D721Med (cell line): ENCODE results near the gene ANXA6.

Experiments
- DNase-seq: peaks from one replicate; pipeline ENCODE4 v3.0.0; 2011; ENCODE audit warnings: low spot score; ENCODE audit not compliant: insufficient read length
- FAIRE-seq: peaks from 2 replicates; lab custom pipeline; 2011; peaks lifted over from hg19 to GRCh38; lab: Jason Lieb, UNC
- CTCF ChIP-seq: IDR thresholded peaks from 2 replicates; pipeline ENCODE4 v1.5.1; 2012; ENCODE audit warnings: mild to moderate bottlenecking, control low read depth; ENCODE audit not compliant: insufficient read depth; ENCODE audit errors: missing control alignments

Gene ANXA6

DNA sequence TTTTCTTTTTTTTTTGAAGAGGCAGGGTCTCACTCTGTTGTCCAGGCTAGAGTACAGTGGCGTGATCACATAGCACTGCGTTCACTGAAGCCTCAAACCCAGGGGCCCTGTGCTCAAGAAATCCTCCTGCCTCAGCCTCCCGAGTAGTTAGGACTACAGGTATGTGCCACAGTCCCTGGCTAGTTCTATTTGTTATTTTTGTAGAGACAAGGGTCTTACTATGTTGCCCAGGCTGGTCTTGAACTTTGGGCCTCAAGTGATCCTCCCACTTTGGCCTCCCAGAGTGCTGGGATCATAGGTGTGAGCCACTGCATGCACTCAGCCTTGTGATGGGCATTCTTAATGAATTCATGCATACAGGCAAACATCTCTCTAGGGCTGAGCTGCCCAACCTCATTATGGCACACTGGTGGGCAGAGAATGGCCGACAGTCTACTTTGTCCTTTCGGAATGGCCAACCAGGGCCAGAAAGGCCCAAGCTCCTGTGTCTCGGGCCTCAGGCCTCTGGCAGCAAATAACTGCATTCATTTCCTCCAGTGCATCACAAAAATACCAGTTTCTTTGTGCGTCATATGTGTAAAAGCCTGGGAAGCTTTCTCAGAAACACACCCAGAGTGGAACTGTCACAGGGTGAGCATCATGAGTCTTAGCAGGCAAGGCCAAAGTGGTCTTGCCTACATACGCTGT, 27.2 kb downstream of the ANXA6 start:
- DNase-seq (no peak), FAIRE-seq (no peak)
- TF ChIP-seq CTCF, result no peak

DNA sequence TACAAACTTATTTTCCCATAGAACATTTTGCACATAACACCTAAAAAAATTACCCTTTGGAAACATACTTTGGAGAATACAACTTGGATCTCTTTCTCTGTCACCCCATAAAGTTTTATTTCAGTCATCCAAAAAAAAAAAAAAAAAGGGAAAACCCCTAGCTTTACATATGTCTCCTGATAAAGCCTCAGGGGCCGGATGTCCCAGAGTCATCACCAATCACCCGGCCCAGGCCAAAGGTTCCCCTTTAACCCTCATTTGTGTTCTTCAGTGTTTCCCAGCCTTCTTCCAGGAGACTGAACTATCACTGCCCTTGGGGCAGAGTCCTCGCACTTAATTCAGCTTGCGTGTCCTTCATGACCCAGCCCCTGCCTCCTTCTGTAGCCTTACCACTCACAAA, 28.8 kb downstream of the ANXA6 start:
- DNase-seq (no peak), FAIRE-seq (no peak)
- no peak for TF ChIP-seq CTCF

DNA sequence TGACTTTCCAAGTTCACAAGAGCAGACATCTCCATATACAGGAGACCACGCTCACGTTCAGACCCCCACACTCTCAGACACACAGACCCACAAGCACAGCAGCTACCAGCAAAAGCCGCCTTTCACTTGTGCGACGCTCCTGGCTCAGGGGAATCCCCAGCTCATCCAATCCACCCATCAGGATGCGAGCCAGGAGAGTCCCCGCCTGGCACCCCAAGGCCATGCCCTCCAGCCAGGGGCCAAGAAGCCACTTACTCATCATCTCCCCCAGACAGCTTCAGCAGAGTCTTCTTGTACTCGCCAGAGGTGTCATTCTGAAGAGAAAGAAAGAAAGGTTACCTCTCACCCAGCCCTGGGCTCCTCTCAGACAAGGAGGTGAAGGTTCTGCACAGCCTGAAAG, 29.7 kb downstream of the ANXA6 start:
- no peak for FAIRE-seq

DNA sequence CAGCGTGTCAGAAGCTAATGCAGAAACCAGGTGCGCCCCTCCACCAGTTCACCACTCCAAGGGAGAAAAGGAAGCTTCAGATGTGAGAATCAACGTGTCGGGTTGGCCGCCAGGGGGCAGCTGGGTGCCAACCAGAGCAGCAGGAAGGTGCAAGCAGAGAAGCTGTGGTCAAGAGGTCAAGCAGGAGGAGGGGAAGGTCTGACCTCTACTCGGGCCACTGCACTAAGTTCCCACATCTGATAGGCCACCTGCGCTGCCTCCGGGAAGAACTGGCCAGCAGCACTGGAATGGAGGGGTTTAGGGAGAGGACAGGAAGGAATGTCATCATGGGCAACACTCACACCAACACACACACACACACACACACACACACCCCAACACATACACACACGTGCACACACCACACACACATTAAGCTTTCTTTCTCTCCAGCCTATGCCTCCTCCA, 31.4 kb downstream of the ANXA6 start:
- DNase-seq (peak; percentile 55), FAIRE-seq (no peak)
- peak; percentile 88 for TF ChIP-seq CTCF

More for the DNA sequence above, 29.7 kb downstream of the ANXA6 start:
- DNase-seq, result no peak
- TF ChIP-seq CTCF, result no peak

- DNase-seq (no peak), FAIRE-seq (no peak)
Measured at GRCh38 chr5:151125421-151125820, 32.2 kb downstream of the ANXA6 start.

DNA sequence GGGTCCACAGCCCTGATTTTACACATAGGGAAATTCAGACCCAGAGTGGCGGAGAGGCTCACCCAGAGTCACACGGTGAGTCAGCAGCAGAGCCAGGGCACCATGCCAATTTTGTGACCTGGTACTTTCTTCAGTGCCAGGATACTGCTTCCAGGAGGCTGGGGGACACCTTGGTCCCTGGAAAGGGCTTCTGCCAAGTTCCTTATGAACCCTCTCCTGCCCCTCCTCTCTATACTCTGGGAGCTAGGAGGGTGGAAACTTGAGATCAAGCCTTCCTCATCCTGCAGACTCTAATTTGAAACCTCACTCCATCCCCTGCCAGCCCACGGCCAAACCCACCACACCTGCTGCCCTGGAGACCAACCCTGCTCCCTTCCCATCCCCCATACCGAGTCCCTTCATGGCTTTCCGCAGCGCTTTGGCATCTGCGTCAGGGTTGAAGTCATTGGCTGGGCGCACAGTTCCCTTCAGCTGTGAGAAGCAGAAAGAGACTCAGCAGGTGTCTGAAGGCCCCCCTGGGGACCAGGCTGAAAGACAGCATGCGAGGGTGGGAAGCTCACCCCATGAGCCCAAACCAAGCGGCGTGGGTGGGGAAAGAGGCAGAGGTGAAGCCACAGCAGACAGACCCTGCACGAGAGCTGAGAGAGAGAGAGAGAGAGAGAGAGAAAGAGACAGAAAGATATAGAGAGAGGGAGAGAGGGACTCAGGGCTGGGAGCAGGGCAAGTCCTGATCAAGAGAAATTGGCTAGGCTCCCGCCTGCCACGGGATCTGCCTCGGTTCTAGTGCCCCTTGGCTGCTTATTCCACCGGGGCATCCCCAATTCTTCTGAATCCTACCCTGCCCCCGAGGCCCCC, 33.5 kb downstream of the ANXA6 start:
- no peak for TF ChIP-seq CTCF
- DNase-seq, result no peak
- FAIRE-seq, result no peak

More at GRCh38 chr5:151125421-151125820, 32.2 kb downstream of the ANXA6 start:
- no peak for TF ChIP-seq CTCF
